Neural progenitor cell (in vitro differentiated cells): Measurements from ENCODE around the gene NAALADL1. TPM values are rescaled to one million over a fixed set of nuclear protein-coding genes. Genes with fewer than 3 reads are reported as not detected.

Experiments used
- DNase-seq: peaks from one replicate; pipeline ENCODE4 v3.0.0-alpha.2; 2016; ENCODE audit warnings: low spot score
- H2AFZ ChIP-seq: fragments of 200-600 bp; sonication (generic); replicated peaks from 2 replicates; pipeline ENCODE4 v1.6.1; 2016; ENCODE audit warnings: antibody characterized with exemption
- H3F3A ChIP-seq: fragments of 200-600 bp; sonication (generic); 2 replicates; pipeline ENCODE4 v1.6.1; 2016; ENCODE audit warnings: antibody characterized with exemption, low read depth
- H3K27ac ChIP-seq: fragments of 200-600 bp; sonication (generic); 2 replicates; pipeline ENCODE4 v1.5.1; 2016; ENCODE audit warnings: mild to moderate bottlenecking
- H3K27me3 ChIP-seq: fragments of 200-600 bp; sonication (generic); 2 replicates; pipeline ENCODE4 v1.6.1; 2016; ENCODE audit warnings: mild to moderate bottlenecking, moderate library complexity
- H3K36me3 ChIP-seq: fragments of 200-600 bp; sonication (generic); 2 replicates; pipeline ENCODE4 v1.5.1; 2016
- H3K4me1 ChIP-seq: fragments of 200-600 bp; sonication (generic); 2 replicates; pipeline ENCODE4 v1.6.1; 2016; ENCODE audit warnings: mixed run types
- H3K4me2 ChIP-seq: fragments of 200-600 bp; sonication (generic); 2 replicates; pipeline ENCODE4 v1.6.1; 2016
- H3K4me3 ChIP-seq: fragments of 200-600 bp; sonication (generic); 2 replicates; pipeline ENCODE4 v1.5.1; 2016
- H3K79me2 ChIP-seq: fragments of 200-600 bp; sonication (generic); 2 replicates; pipeline ENCODE4 v1.6.1; 2016; ENCODE audit warnings: low read depth
- H3K9ac ChIP-seq: fragments of 200-600 bp; sonication (generic); 2 replicates; pipeline ENCODE4 v1.6.1; 2016
- H3K9me3 ChIP-seq: fragments of 200-600 bp; sonication (generic); 2 replicates; pipeline ENCODE4 v1.5.1; 2016; ENCODE audit warnings: low read depth
- H4K20me1 ChIP-seq: fragments of 200-600 bp; sonication (generic); 2 replicates; pipeline ENCODE4 v1.6.1; 2016; ENCODE audit warnings: low read depth
- H3K27ac Mint-ChIP-seq: 3 replicates; pipeline ENCODE4 v1.8.0; 2021; ENCODE audit warnings: mixed read lengths
- H3K27me3 Mint-ChIP-seq: 2 replicates; pipeline ENCODE4 v1.8.0; 2022; ENCODE audit warnings: low read depth, mild to moderate bottlenecking, inconsistent platforms, moderate library complexity, mixed read lengths; ENCODE audit not compliant: insufficient read depth
- H3K36me3 Mint-ChIP-seq: 3 replicates; pipeline ENCODE4 v1.8.0; 2021; ENCODE audit warnings: mixed read lengths
- H3K4me1 Mint-ChIP-seq: 3 replicates; pipeline ENCODE4 v1.8.0; 2021; ENCODE audit warnings: mixed read lengths
- H3K4me3 Mint-ChIP-seq: 3 replicates; pipeline ENCODE4 v1.8.0; 2021; ENCODE audit warnings: mild to moderate bottlenecking, moderate library complexity, mixed read lengths
- H3K9me3 Mint-ChIP-seq: 3 replicates; pipeline ENCODE4 v1.8.0; 2020; ENCODE audit warnings: mixed read lengths
- EZH2 ChIP-seq: fragments of 200-600 bp; sonication (generic); IDR thresholded peaks from 2 replicates; pipeline ENCODE4 v1.6.1; 2017; ENCODE audit warnings: antibody characterized with exemption, mild to moderate bottlenecking, moderate library complexity
- EZH2phosphoT487 ChIP-seq: fragments of 200-600 bp; sonication (generic); IDR thresholded peaks from 2 replicates; pipeline ENCODE4 v1.6.1; 2017; ENCODE audit warnings: antibody characterized with exemption
- total RNA-seq: library from RNA; depleted of rRNA; stranded (reverse); fragments of >200 nt; gene quantifications from 2 replicates; pipeline ENCODE4 v1.2.3, GENCODE V29; 2015; ENCODE audit warnings: low replicate concordance
- TF ChIP-seq, protein P1 (sequence below): fragments of 200-600 bp; sonication (generic); IDR thresholded peaks from 2 replicates; pipeline ENCODE4 v1.5.1; 2017; ENCODE audit warnings: antibody characterized with exemption, mild to moderate bottlenecking

Gene NAALADL1
- total RNA-seq, 1 donor from 2014 or later = 0.80 TPM

DNA sequence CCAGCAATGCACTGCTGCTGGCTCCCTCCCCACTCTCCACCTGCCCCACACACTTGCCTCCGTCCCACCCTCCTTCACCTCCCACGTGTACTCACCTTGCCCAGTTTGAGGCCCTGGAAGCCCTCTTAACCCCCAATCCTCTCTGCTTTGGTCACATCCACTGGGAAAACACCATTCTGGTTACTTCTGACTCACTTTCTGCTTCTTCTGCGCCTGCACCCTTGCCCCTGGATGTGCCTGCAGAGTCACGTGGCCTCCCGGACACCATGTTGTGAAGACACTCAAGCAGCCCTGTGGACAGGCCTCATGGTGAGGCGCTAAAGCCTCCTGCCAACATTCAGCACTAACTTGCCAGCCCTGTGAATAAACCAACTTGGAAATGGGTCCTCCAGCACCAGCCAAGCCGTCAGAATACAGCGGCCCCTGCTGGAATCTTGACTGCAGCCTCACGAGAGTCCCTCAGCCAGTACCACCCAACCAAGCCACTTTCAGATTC is 2.6 kb upstream of the NAALADL1 start:
- Histone ChIP-seq H3K9ac (no peak overlapping the region), H3K36me3 (no peaks in the 10 kb centered on the region), H3K9me3 (no peaks in the 10 kb centered on the region), H3F3A (no peaks in the 10 kb centered on the region), H3K27ac (no peak overlapping the region), H3K4me1 (no peaks in the 10 kb centered on the region), H3K79me2 (no peaks in the 10 kb centered on the region), H4K20me1 (no peaks in the 10 kb centered on the region), H3K4me2 (no peak overlapping the region), H3K4me3 (no peak overlapping the region), H3K27me3 (no peaks in the 10 kb centered on the region), H2AFZ (no peak overlapping the region)
- peak; percentile 55 for DNase-seq
- Mint-ChIP-seq H3K4me1 (peaks cover 3% of the 10 kb centered on the region), H3K4me3 (no peak overlapping the region), H3K9me3 (no peaks in the 10 kb centered on the region), H3K27me3 (peaks cover 2% of the 10 kb centered on the region), H3K27ac (no peak overlapping the region), H3K36me3 (no peaks in the 10 kb centered on the region)
- TF ChIP-seq, protein P1, sequence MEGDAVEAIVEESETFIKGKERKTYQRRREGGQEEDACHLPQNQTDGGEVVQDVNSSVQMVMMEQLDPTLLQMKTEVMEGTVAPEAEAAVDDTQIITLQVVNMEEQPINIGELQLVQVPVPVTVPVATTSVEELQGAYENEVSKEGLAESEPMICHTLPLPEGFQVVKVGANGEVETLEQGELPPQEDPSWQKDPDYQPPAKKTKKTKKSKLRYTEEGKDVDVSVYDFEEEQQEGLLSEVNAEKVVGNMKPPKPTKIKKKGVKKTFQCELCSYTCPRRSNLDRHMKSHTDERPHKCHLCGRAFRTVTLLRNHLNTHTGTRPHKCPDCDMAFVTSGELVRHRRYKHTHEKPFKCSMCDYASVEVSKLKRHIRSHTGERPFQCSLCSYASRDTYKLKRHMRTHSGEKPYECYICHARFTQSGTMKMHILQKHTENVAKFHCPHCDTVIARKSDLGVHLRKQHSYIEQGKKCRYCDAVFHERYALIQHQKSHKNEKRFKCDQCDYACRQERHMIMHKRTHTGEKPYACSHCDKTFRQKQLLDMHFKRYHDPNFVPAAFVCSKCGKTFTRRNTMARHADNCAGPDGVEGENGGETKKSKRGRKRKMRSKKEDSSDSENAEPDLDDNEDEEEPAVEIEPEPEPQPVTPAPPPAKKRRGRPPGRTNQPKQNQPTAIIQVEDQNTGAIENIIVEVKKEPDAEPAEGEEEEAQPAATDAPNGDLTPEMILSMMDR = peak; percentile 57
- TF ChIP-seq EZH2 = no peak

DNA sequence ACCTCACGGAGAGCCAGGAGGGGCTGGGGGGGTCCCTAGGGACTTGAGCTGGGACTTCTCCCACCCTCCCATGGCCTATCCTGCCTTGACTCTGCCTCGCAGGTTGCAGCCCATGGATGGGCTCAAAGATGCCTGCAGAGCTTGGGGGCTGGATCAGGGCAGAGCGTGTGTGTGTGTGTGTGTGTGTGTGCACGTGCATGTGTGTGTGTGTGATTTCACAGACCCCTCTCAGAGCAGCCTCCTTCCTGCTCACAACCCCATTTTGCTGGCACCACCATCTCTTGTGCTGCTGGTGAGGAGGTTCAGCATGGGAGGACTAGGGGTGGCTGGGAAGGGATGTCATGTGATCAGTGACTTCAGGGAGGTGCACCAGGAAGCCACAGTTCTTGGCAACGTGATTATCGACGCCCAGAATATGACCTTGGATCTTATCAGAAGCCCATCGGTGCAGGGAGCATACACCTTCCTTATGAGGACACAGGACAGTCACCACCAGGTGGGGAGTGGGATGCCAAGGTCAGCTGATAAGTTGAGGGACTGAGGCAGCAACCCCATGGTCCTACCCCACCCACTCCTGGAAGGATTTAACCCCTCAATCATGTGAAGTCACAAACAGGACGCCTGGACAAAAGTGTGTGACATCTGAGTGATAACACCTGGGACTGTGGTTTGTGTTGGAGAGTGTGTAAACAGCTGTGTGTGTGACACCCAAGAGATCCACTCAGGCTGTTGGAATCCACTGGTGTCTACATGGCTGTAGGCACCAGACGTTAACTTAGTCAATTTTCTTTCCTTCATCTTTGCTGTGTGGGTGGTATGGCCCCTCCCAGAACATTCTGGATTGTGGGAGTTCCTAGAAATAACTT is 1.8 kb upstream of the NAALADL1 start:
- Histone ChIP-seq H3K79me2 (no peaks in the 10 kb centered on the region), H3K27me3 (no peaks in the 10 kb centered on the region), H4K20me1 (no peaks in the 10 kb centered on the region), H3K4me2 (no peak overlapping the region), H3F3A (no peaks in the 10 kb centered on the region), H3K4me3 (no peak overlapping the region), H3K4me1 (no peaks in the 10 kb centered on the region), H3K27ac (no peak overlapping the region), H3K9me3 (no peaks in the 10 kb centered on the region), H3K36me3 (no peaks in the 10 kb centered on the region), H2AFZ (no peak overlapping the region), H3K9ac (no peak overlapping the region)
- no peak for TF ChIP-seq EZH2
- TF ChIP-seq EZH2phosphoT487 = no peak
- H3K9me3 Mint-ChIP-seq = no peaks in the 10 kb centered on the region
- H3K27ac Mint-ChIP-seq = no peak overlapping the region
- no peaks in the 10 kb centered on the region for H3K36me3 Mint-ChIP-seq
- H3K27me3 Mint-ChIP-seq = peaks cover 2% of the 10 kb centered on the region
- H3K4me3 Mint-ChIP-seq = no peak overlapping the region
- DNase-seq = no peak
- H3K4me1 Mint-ChIP-seq = peaks cover 3% of the 10 kb centered on the region

DNA sequence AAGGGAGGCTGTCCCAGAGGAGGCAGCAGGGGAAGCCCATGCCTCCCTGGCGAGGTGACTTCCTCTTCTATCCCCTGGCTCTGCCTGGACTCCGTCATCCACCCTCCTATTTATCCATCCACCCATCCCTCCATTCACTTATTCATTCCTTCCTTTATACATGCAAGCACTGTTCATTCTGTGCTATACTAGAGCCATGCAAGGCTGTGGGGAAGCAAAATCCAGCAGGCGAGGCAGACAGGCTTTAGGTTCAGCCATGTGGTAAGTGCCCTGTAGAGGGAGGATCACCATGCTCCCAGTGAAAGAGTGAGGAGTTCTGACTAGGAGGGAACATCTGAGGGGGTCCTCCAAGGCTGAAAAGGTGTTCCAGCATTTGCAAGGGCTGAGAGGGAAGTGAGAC is 1.2 kb upstream of the NAALADL1 start:
- H3K9me3 Mint-ChIP-seq = no peaks in the 10 kb centered on the region
- H3K27me3 ChIP-seq = no peaks in the 10 kb centered on the region
- no peaks in the 10 kb centered on the region for H4K20me1 ChIP-seq
- no peak overlapping the region for H3K27ac ChIP-seq
- peaks cover 2% of the 10 kb centered on the region for H3K27me3 Mint-ChIP-seq
- no peak for DNase-seq
- H3K9ac ChIP-seq = no peak overlapping the region
- H3K36me3 ChIP-seq = no peaks in the 10 kb centered on the region
- TF ChIP-seq EZH2 = no peak
- TF ChIP-seq, protein P1 = no peak
- TF ChIP-seq EZH2phosphoT487 = no peak
- no peaks in the 10 kb centered on the region for H3K36me3 Mint-ChIP-seq
- no peaks in the 10 kb centered on the region for H3K4me1 ChIP-seq
- no peak overlapping the region for H3K4me3 ChIP-seq
- H3K27ac Mint-ChIP-seq = no peak overlapping the region
- H3F3A ChIP-seq = no peaks in the 10 kb centered on the region
- no peaks in the 10 kb centered on the region for H3K79me2 ChIP-seq
- H3K4me3 Mint-ChIP-seq = no peak overlapping the region
- H3K4me2 ChIP-seq = no peak overlapping the region
- no peak overlapping the region for H2AFZ ChIP-seq
- peaks cover 3% of the 10 kb centered on the region for H3K4me1 Mint-ChIP-seq
- no peaks in the 10 kb centered on the region for H3K9me3 ChIP-seq

DNA sequence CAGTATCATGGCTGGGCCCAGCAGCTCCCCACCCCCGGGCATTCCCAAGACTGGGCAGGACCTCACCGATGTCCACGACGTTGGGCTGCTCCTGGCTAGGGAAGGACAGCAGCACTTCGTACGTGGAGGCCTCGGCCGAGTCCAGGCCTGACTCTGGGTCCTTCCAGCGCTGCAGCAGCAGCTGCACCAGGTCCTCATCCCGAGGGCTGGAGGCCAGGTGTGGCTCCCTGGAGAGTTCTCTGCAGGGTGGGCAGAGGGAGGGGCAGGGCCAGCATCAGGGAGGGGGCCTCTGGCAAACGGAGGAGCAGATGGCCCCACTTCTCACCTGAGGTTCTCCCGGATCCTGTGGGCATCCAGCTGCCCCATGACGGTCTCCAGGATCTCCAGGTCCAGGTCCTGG is 341 bp downstream of the NAALADL1 start:
- H3K27ac ChIP-seq = no peak overlapping the region

More for the DNA sequence above, 341 bp downstream of the NAALADL1 start:
- Histone ChIP-seq H3K36me3 (no peaks in the 10 kb centered on the region), H3K27me3 (no peaks in the 10 kb centered on the region), H4K20me1 (no peaks in the 10 kb centered on the region), H3F3A (no peaks in the 10 kb centered on the region), H3K4me3 (no peak overlapping the region), H3K79me2 (no peaks in the 10 kb centered on the region), H3K4me2 (no peak overlapping the region), H3K9ac (no peak overlapping the region), H3K9me3 (no peaks in the 10 kb centered on the region), H3K4me1 (no peaks in the 10 kb centered on the region), H2AFZ (no peak overlapping the region)
- no peak overlapping the region for H3K27ac Mint-ChIP-seq
- H3K9me3 Mint-ChIP-seq = no peaks in the 10 kb centered on the region
- H3K4me3 Mint-ChIP-seq = no peak overlapping the region
- peaks cover 3% of the 10 kb centered on the region for H3K27me3 Mint-ChIP-seq
- no peaks in the 10 kb centered on the region for H3K36me3 Mint-ChIP-seq
- peaks cover 3% of the 10 kb centered on the region for H3K4me1 Mint-ChIP-seq
- no peak for DNase-seq
- TF ChIP-seq, protein P1 = no peak
